Measurements from ENCODE around the gene KCNG3. TPM values are rescaled to one million over a fixed set of nuclear protein-coding genes. Genes with fewer than 3 reads are reported as not detected.

KCNG3 gene, protein sequence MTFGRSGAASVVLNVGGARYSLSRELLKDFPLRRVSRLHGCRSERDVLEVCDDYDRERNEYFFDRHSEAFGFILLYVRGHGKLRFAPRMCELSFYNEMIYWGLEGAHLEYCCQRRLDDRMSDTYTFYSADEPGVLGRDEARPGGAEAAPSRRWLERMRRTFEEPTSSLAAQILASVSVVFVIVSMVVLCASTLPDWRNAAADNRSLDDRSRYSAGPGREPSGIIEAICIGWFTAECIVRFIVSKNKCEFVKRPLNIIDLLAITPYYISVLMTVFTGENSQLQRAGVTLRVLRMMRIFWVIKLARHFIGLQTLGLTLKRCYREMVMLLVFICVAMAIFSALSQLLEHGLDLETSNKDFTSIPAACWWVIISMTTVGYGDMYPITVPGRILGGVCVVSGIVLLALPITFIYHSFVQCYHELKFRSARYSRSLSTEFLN
- total RNA-seq (2014; rRNA removed; shearing (Covaris generic)), result 0.55 and 0.72 TPM in 2 replicates
- 0.61 and 1.2 TPM in 2 replicates for polyA plus RNA-seq (2014; cell fraction: nucleus; rRNA removed)

- DNase-seq (ENCODE audit: extremely low read depth, low read depth), result peak; percentile 56
Observed at GRCh38 chr2:42493468-42494354, at the start of gene KCNG3. KCNG3 (minus strand) TSS chr2:42493982; CDS start chr2:42493501, 481 bp downstream.

DNA sequence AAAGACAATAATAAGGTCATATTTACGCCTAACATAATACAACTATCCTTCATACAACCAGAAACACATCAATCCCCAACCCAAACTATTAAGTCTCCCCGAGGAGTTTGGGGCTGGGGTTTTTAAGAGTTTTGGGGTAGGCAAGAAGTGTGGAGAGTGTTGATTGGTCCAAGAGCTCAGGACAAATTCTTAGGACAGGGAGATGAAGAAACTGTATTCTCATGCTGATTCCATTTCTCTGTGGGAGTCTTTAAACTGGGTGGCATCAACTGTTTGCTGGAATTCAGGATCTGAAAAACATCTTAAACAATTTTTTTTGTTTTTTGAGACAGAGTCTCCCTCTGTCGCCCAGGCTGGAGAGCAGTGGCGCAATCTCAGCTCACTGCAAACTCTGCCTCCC lies 49.1 kb upstream of the KCNG3 start:
- DNase-seq (ENCODE audit: extremely low read depth, low read depth), result no peak

DNA sequence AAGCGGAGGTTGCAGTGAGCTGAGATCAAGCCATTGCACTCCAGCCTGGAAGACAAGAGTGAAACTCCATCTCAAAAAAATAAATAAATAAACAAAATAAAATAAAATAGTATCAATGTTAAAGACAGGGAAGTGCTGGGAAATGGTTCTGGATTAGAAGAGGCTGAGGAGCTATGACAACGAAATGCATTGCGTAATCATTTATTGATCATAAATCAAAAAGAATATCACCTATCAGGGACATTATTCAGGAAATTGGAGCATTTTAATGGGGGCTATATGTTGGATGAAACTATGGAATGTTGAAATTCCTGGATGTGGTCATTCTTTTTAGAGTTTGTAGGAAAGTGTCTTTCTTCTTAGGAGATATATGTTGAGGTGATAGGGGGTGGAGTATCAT lies 43.7 kb upstream of the KCNG3 start:
- DNase-seq (ENCODE audit: extremely low read depth, low read depth), result no peak

- DNase-seq (ENCODE audit: extremely low read depth, low read depth), result no peak
Observed at GRCh38 chr2:42532397-42532796, 38.6 kb upstream of the KCNG3 start.

- no peak for DNase-seq (ENCODE audit: extremely low read depth, low read depth)
Observed at GRCh38 chr2:42523341-42523740, 29.6 kb upstream of the KCNG3 start.

- DNase-seq (ENCODE audit: extremely low read depth, low read depth), result no peak
Observed at GRCh38 chr2:42522035-42522434, 28.3 kb upstream of the KCNG3 start.

DNA sequence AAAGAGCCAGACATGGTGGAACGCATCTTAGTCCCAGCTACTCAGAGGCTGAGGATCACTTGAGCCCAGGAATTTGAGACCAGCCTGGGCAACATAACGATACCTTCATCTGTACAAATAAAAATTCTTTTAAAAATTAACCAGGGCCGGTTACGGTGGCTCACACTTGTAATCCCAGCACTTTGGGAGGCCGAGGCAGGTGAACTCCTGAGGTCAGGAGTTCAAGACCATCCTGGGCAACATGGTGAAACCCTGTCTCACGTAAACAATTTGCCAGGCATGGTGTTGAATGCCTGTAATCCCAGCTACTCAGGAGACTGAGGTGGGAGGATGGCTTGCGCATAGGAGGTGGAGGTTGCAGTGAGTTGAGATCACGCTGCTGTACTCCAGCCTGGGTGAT lies 25.8 kb upstream of the KCNG3 start:
- no peak for DNase-seq (ENCODE audit: extremely low read depth, low read depth)

- DNase-seq (ENCODE audit: extremely low read depth, low read depth), result no peak
Observed at GRCh38 chr2:42516418-42516901, 22.7 kb upstream of the KCNG3 start.

DNA sequence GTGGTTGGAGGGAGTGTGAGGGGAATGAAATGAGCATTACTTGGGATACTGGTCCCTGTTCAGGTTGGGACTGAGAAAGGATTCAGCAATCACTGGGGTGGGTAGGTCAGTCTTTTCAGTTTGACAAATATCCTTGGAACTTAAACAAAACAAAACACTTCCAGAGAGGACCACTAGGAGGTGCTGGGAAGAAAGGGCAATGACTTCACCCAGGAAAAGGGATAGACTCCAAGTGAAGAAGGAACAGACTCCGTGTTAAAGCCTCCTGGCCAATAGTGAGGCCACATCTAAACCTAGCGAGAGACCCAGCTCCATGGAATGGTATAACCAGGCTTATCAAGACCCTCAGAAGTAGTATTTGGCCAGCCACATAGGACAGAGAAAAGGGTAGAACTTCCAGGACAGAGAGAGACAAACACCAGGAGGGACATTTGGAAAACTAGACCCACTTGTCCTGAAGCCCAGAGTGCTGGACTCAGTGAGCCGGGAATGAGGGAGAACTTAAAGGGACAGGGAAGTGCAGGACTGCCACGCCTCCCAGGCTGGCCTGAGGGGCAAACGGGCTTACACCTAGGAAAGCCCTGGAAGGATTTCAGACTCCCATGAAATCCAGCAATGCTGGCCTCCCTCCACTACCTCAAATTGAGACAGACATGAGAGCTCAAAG lies 19.6 kb upstream of the KCNG3 start:
- peak; percentile 41 for DNase-seq (ENCODE audit: extremely low read depth, low read depth)

DNA sequence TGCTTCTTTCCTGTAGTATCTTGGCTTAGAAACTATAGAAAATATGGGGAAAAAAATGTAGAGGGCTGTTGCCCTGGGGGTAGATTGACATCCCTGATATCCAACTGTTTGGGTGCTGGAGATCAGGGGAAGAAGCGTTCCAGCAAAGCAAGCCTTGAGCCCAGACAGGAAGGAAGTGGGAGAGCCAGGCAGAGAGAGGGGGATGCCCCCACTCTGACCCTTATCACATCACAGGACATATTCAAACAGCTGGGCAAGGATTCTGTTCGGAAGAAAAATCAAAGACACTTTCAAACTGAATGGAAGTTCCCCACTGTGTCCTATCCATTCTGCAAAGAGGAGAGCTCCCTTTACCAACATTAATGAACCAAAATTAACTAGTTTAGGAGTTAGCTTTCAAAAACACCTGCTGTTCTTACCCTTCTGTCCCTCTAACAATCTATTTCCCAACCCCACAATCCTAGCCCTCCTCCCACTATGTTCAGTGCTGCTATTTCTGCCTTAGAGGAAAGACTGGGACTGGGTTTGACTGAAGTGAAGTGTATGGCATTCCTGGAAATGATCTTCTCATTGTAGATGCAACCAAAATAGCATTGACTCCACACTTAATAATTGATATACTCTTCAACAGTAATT lies 16.9 kb upstream of the KCNG3 start:
- DNase-seq (ENCODE audit: extremely low read depth, low read depth), result no peak

GRCh38 chr2:42510191-42510590 lies 16.4 kb upstream of the KCNG3 start:
- no peak for DNase-seq (ENCODE audit: extremely low read depth, low read depth)

DNA sequence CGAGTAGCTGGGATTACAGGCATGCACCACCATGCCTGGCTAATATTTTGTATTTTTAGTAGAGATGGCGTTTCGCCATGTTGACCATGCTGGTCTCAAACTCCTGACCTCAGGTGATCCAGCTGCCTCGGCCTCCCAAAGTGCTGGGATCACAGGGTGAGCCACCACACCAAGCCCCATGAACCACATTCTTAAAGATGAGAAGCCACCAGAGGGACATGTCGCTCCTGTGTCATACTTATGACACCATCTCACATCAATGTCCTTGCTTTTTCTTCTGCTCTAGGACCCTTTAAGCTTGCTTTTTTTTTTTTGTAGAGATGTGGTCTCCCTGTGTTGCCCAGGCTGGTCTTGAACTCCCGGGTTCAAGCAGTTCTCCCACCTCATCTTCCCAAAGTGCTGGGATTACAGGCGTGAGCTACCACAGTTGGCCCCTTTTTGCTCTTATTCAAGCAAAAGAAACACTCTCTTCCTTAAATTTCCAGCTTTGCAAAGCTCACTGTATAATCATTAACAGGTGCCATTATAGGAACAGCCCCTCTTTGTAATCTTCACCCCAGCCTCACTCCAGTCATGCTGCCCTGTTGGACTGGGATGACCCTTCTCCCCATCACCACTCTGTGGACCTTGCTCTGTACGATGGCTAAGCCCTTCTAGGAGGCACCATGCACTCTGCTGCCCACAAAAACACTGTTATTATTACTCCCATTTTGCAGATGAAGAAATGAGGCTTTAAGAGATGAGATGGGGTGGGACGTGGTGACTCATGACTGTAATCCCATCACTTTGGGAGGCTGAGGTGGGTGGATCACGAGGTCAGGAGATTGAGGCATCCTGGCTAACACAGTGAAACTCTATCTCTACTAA lies 10.8 kb upstream of the KCNG3 start:
- DNase-seq (ENCODE audit: extremely low read depth, low read depth), result no peak

DNA sequence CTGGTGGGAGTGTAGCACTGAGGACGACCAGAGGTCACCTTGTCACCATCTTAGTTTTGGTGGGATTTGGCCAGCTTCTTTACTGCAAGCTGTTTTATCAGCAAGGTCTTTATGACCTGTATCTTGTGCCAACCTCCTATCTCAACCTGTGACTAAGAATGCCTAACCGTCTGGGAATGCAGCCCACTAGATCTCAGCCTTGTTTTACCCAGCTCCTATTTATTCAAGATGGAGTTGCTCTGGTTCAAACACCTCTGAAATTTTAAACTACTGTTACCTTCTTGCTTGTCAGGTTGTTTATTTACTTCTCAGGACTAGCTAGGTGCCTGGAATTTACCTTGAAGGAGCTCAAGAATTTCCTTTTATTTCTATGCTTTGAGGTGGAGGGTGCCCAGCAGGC lies 9.5 kb upstream of the KCNG3 start:
- DNase-seq (ENCODE audit: extremely low read depth, low read depth), result no peak

DNA sequence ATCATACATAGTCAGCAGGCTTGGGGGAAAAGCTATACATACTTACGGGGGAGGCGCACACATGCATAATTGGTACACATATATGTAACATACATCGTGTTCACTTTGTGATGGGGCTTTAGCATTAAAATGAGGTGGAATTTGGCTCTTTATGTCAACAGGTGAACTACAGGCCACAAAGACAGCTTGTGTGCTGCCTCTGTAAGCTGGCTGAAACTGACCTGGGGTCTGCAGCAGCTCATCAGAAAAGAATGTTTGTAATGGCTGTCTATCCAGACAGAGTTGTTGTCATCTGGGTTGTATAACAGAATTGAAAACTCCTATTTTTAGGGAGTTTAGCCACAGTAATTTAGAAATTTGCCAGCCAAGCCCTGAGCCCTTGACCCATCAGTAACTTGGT lies 4.7 kb upstream of the KCNG3 start:
- DNase-seq (ENCODE audit: extremely low read depth, low read depth), result no peak

DNA sequence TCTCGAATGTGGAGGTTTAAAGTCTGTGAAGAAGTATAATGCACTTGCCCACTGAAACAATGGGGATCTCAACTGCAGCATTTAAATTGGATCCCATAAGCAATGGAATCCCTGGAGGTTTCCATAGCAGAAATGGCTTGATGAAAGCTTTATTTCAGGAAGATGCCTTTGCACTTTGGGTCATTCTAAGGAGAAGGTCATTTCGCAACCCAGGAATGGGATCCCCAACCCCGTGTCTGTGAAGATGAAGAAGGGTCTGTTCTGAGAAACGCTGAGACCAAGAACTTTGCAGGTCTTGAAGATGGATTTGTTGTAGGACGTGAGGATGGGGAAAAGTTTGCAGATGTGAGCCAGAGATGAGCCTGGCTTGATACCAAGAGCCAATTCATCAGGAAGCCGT lies 1.8 kb upstream of the KCNG3 start:
- DNase-seq (ENCODE audit: extremely low read depth, low read depth), result no peak

DNA sequence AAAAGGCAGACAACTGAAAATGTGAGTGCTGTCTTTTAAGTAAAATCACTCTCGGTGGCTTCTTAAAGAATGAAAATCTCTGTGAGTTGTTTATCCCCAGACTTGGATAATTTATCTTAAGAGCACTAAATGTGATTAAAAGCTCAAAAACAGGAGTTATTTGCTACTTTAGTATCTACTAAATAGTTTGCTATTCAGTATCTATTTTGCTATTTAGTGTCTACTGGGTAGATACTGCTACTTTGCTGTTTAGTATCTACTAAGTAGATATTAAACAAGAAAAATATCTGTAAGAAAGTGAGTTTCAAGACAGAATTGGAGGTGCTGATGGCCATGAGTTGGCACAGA lies 1.4 kb upstream of the KCNG3 start:
- DNase-seq (ENCODE audit: extremely low read depth, low read depth), result no peak

DNA sequence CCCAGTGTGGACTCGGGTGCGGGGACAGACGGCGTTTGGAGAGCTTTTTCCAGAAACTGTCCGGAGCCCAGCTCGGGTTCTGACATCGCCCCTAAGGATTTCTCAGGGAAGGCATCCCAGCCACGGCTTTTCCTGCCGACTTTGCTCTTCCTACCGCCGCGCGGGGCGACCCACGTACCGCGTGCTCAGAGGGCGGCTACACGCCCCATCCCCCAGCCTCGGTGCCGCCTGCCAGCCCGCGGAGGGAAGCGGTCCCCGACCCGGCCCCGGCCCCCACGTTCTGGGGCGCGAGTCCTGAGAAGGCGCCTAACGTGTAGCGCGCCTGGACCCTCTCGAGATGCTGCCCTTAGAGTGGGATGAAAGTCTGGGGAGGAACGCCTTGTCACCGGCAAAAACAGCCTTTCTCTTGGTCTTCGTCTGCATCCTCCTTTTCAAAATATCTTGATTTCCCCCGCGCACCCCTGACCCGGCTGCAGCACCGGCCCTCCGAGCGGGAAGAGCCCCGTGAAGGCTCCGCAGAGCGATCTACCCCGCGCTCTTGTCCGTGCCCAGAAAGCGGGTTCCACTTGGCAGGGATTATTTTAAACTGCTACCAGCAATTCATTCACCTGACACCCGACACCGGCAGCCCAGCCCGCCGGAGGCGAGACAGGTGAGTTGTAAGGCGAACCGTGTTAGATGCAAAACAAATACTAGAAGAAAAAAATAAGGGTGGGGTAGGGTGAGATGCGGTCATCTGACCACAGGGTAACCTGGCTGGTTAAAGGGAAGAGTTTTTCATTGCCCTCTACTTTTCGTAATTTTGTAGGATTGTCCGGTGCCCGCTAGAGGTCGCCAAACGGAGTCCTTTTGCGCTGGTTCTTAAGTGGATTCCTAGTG lies 812 bp upstream of the KCNG3 start:
- peak; percentile 78 for DNase-seq (ENCODE audit: extremely low read depth, low read depth)

DNA sequence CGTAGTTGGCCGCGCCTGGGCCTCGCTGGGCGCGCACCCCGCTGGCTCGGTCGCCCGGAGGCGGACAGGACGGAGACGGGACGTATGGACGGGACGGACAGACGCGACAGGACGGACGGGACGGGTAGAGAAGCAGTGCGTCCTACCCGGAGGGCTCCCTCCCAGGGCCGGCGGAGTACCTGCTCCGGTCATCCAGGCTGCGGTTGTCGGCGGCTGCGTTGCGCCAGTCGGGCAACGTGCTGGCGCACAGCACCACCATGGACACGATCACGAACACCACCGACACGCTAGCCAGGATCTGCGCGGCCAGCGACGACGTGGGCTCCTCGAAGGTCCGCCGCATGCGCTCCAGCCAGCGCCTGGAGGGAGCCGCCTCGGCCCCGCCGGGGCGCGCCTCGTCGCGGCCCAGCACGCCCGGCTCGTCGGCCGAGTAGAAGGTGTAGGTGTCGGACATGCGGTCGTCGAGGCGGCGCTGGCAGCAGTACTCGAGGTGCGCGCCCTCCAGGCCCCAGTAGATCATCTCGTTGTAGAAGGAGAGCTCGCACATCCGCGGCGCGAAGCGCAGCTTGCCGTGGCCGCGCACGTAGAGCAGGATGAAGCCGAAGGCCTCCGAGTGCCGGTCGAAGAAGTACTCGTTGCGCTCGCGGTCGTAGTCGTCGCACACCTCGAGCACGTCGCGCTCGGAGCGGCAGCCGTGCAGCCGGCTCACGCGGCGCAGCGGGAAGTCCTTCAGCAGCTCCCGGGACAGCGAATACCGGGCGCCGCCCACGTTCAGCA lies 903 bp downstream of the KCNG3 start:
- DNase-seq (ENCODE audit: extremely low read depth, low read depth), result no peak
